ENCODE measurements around the gene RELN.
"Not testable (repeated sequence)": the region's sequence is repeated elsewhere in the genome, so short reads cannot be mapped to it uniquely, and the experiment has no call there.

The RELN gene

GRCh38 chr7:103989200-103989784 lies at the start of gene RELN:
Gene RELN, minus strand, starts transcription at chr7:103989658. Its CDS starts 302 bp downstream, at chr7:103989356.
- DNase-seq, result peak in 2 of 14 donors; percentile 31 to 76

GRCh38 chr7:104038136-104038535 lies 48.7 kb upstream of the RELN start:
- DNase-seq, result no peak

GRCh38 chr7:104036889-104037288 lies 47.4 kb upstream of the RELN start:
- DNase-seq, result not testable (repeated sequence)

- no peak for DNase-seq
Measured at GRCh38 chr7:104035351-104035750, 45.9 kb upstream of the RELN start.

- DNase-seq, result no peak
Measured at GRCh38 chr7:104034679-104035078, 45.2 kb upstream of the RELN start.

- DNase-seq, result no peak
Measured at GRCh38 chr7:104033837-104034236, 44.4 kb upstream of the RELN start.

- no peak for DNase-seq
Measured at GRCh38 chr7:104032486-104032885, 43.0 kb upstream of the RELN start.

GRCh38 chr7:104029765-104030164 lies 40.3 kb upstream of the RELN start:
- no peak for DNase-seq

- DNase-seq, result no peak
Measured at GRCh38 chr7:104024632-104025031, 35.2 kb upstream of the RELN start.

- no peak for DNase-seq
Measured at GRCh38 chr7:104023100-104023499, 33.6 kb upstream of the RELN start.

- DNase-seq, result no peak
Measured at GRCh38 chr7:104018425-104018824, 29.0 kb upstream of the RELN start.

GRCh38 chr7:104017001-104017400 lies 27.5 kb upstream of the RELN start:
- no peak for DNase-seq

GRCh38 chr7:104012835-104013234 lies 23.4 kb upstream of the RELN start:
- no peak for DNase-seq

- no peak for DNase-seq
Measured at GRCh38 chr7:104011829-104012228, 22.4 kb upstream of the RELN start.

- DNase-seq, result no peak
Measured at GRCh38 chr7:104010052-104010909, 20.8 kb upstream of the RELN start.

- DNase-seq, result no peak
Measured at GRCh38 chr7:104008107-104008506, 18.6 kb upstream of the RELN start.

- DNase-seq, result no peak
Measured at GRCh38 chr7:104007614-104008013, 18.2 kb upstream of the RELN start.

GRCh38 chr7:104005197-104005596 lies 15.7 kb upstream of the RELN start:
- no peak for DNase-seq

GRCh38 chr7:103996639-103997038 lies 7.2 kb upstream of the RELN start:
- DNase-seq, result no peak

- no peak for DNase-seq
Measured at GRCh38 chr7:103996017-103996551, 6.6 kb upstream of the RELN start.

- no peak for DNase-seq
Measured at GRCh38 chr7:103995554-103995953, 6.1 kb upstream of the RELN start.

GRCh38 chr7:103993551-103993950 lies 4.1 kb upstream of the RELN start:
- DNase-seq, result no peak

GRCh38 chr7:103991406-103991805 lies 1.9 kb upstream of the RELN start:
- no peak for DNase-seq

- DNase-seq, result peak in 1 of 14 donors; percentile 79
Measured at GRCh38 chr7:103990991-103991390, 1.5 kb upstream of the RELN start.
